Measurements from ENCODE around the gene DNAH17.

DNA sequence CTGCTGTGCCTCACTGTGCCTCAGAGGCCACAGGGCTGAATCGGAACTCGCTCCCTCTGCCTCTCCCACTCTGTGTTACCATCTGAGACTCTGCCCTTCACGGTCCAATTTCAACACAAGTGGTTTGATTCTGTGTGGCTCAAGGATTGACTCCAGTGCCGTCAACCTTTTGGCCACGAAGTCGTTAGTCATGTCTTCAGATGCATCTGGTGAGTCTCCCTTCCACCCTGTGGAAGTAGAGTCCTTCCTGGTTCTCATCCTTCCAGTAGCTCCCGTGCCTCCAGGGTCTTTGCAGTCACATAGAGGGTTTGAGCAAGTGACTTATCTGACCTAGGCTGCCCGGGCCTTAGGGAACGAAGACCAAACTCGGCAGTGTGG is 147.6 kb downstream of the DNAH17 start:
- TF ChIP-seq, protein P1, sequence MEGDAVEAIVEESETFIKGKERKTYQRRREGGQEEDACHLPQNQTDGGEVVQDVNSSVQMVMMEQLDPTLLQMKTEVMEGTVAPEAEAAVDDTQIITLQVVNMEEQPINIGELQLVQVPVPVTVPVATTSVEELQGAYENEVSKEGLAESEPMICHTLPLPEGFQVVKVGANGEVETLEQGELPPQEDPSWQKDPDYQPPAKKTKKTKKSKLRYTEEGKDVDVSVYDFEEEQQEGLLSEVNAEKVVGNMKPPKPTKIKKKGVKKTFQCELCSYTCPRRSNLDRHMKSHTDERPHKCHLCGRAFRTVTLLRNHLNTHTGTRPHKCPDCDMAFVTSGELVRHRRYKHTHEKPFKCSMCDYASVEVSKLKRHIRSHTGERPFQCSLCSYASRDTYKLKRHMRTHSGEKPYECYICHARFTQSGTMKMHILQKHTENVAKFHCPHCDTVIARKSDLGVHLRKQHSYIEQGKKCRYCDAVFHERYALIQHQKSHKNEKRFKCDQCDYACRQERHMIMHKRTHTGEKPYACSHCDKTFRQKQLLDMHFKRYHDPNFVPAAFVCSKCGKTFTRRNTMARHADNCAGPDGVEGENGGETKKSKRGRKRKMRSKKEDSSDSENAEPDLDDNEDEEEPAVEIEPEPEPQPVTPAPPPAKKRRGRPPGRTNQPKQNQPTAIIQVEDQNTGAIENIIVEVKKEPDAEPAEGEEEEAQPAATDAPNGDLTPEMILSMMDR (IDR thresholded peaks at IDR 0.05) = no peak
- no peak for TF ChIP-seq POLR2A (IDR thresholded peaks at IDR 0.05)

Data from lower leg skin (tissue), 3 donors.